Panc1 (cell line): ENCODE measurements around the gene MTA1. TPM values are rescaled to one million over a fixed set of nuclear protein-coding genes. Genes with fewer than 3 reads are reported as not detected.

ENCODE experiments used
- ATAC-seq: fragments of 200-7000 bp; cut with Tn5 transposase; 2 replicates; pipeline ENCODE4 v1.9.1; 2020; ENCODE audit warnings: mild to moderate bottlenecking, moderate library complexity
- BruUV-seq: library from RNA; stranded (reverse); fragments of 400-500 nt; replicated peaks from 2 replicates; lab custom pipeline; 2021; lab: Mats Ljungman, UMichigan
- CTCF ChIA-PET: fragments of 300-600 bp; sonication (Branson Sonifier 250); formaldehyde crosslinking; loops from one replicate; lab custom pipeline; 2022; ENCODE audit warnings: antibody characterized with exemption; lab: Charles Lee
- POLR2A ChIA-PET: fragments of 300-600 bp; sonication (Branson Sonifier 250); formaldehyde crosslinking; loops from one replicate; lab custom pipeline; 2022; ENCODE audit warnings: antibody characterized with exemption; lab: Charles Lee
- DNase-seq: peaks from one replicate; pipeline ENCODE4 v3.0.0-alpha.2; 2010; ENCODE audit warnings: low read depth, low spot score
- H3K27ac ChIP-seq: 2 replicates; pipeline ENCODE4 v1.5.1; 2011; ENCODE audit warnings: mild to moderate bottlenecking, low read length, inconsistent platforms
- H3K27me3 ChIP-seq: fragments of 200-500 bp; sonication (Bioruptor generic); 2 replicates; pipeline ENCODE4 v1.6.0; 2014; ENCODE audit warnings: low read length, inconsistent platforms; ENCODE audit not compliant: control insufficient read depth, insufficient read depth
- H3K36me3 ChIP-seq: fragments of 200-500 bp; sonication (Bioruptor generic); 2 replicates; pipeline ENCODE4 v1.5.1; 2014; ENCODE audit warnings: inconsistent platforms, mild to moderate bottlenecking, low read length, moderate library complexity; ENCODE audit not compliant: control insufficient read depth, insufficient read depth
- H3K4me1 ChIP-seq: 2 replicates; pipeline ENCODE4 v1.5.1; 2011; ENCODE audit warnings: inconsistent platforms, mild to moderate bottlenecking, low read length, moderate library complexity; ENCODE audit not compliant: control insufficient read depth, insufficient read depth
- H3K4me3 ChIP-seq, 2 experiments: 2 replicates each; pipeline ENCODE4 v1.5.1; 2011 to 2012; ENCODE audit warnings: low read depth in 2 of 2, low read length in 2 of 2, mild to moderate bottlenecking in 2 of 2, inconsistent platforms in 1 of 2, moderate library complexity in 1 of 2
- H3K9me3 ChIP-seq: fragments of 200-500 bp; sonication (Bioruptor generic); 2 replicates; pipeline ENCODE4 v1.5.1; 2014; ENCODE audit warnings: low read depth, mild to moderate bottlenecking, inconsistent platforms, low read length, moderate library complexity; ENCODE audit not compliant: control insufficient read depth, insufficient read depth
- POLR2AphosphoS5 ChIP-seq: IDR thresholded peaks from 2 replicates; pipeline ENCODE4 v1.6.1; 2012; ENCODE audit warnings: mild to moderate bottlenecking, low read depth, low read length, moderate library complexity
- REST ChIP-seq, 2 experiments: IDR thresholded peaks; 2 replicates each; pipeline ENCODE4 v1.6.1; 2011 to 2012; ENCODE audit warnings: low read depth in 2 of 2, control low read depth in 1 of 2, low read length in 1 of 2, mild to moderate bottlenecking in 1 of 2, moderate library complexity in 1 of 2; ENCODE audit not compliant: insufficient read depth in 1 of 2
- SIN3A ChIP-seq: IDR thresholded peaks from 2 replicates; pipeline ENCODE4 v1.6.1; 2012; ENCODE audit warnings: low read depth, mild to moderate bottlenecking, low read length, moderate library complexity, borderline replicate concordance; ENCODE audit not compliant: insufficient read depth
- TCF7L2 ChIP-seq: IDR thresholded peaks from 2 replicates; pipeline ENCODE4 v1.6.1; 2011; ENCODE audit warnings: mild to moderate bottlenecking, low read depth, low read length, inconsistent platforms
- in situ Hi-C: cut with HindIII; loops from 2 replicates; pipeline ENCODE4 v1.10.0; 2016; ENCODE audit warnings: low sequenced_read_pairs, low pct_unique_long_range_greater_than_20kb
- intact Hi-C: fragments of 100-400 bp; cut with micrococcal nuclease; formaldehyde crosslinking; loops from one replicate; pipeline ENCODE4 v1.10.0; 2022; ENCODE audit not compliant: unreplicated experiment
- total RNA-seq: library from RNA; stranded (reverse); gene quantifications from one replicate; pipeline ENCODE4 v1.2.1, GENCODE V29; 2021; ENCODE audit not compliant: unreplicated experiment
- TF ChIP-seq, protein P1 (sequence below): fragments of 450-650 bp; IDR thresholded peaks from 2 replicates; pipeline ENCODE4 v1.5.1; 2017; ENCODE audit warnings: mild to moderate bottlenecking

The MTA1 gene
- total RNA-seq, 1 experiment from 2014 or later, result 105 TPM

- Histone ChIP-seq H3K27ac (no peak overlapping the region), H3K4me1 (no peaks in the 10 kb centered on the region), H3K27me3 (no peaks in the 10 kb centered on the region), H3K36me3 (no peaks in the 10 kb centered on the region), H3K4me3 (no peak overlapping the region), H3K9me3 (no peaks in the 10 kb centered on the region)
- TF ChIP-seq TCF7L2, result no peak
- no peak for TF ChIP-seq REST (IDR thresholded peaks at IDR 0.05; ENCODE audit: insufficient read depth in 1 of 2, low read depth in 2 of 2, low read length in 1 of 2)
- no peak for TF ChIP-seq POLR2AphosphoS5
- TF ChIP-seq, protein P1, sequence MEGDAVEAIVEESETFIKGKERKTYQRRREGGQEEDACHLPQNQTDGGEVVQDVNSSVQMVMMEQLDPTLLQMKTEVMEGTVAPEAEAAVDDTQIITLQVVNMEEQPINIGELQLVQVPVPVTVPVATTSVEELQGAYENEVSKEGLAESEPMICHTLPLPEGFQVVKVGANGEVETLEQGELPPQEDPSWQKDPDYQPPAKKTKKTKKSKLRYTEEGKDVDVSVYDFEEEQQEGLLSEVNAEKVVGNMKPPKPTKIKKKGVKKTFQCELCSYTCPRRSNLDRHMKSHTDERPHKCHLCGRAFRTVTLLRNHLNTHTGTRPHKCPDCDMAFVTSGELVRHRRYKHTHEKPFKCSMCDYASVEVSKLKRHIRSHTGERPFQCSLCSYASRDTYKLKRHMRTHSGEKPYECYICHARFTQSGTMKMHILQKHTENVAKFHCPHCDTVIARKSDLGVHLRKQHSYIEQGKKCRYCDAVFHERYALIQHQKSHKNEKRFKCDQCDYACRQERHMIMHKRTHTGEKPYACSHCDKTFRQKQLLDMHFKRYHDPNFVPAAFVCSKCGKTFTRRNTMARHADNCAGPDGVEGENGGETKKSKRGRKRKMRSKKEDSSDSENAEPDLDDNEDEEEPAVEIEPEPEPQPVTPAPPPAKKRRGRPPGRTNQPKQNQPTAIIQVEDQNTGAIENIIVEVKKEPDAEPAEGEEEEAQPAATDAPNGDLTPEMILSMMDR, result no peak
- TF ChIP-seq SIN3A, result no peak
- POLR2A ChIA-PET, result no interaction called here
- in situ Hi-C loops, result no loop called here
- intact Hi-C loops, result no loop called here
- no peak for DNase-seq
- no TSS peak for BruUV-seq
- CTCF ChIA-PET, result no interaction called here
- ATAC-seq, result no peak
These were observed 32.8 kb upstream of the MTA1 start for GRCh38 chr14:105386581-105387529.

DNA sequence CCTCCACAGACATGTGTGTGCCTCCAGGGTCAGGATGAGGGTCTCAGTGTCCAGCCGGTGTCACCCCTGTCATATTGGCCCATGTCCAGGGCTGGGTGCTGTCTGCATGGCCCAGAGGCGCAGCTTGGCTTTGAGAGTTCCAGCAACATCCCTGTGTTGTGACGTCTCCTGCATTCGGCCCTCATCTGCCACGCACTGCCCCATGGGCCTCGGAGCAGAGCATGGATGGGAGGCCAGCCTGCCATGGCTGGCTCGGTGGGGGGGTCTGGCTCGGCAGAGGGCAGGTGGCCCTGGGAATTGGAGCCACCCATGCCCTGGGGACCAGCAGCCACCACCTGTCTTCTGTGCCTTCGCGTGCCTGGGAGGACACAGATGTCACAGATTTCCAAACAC is 32.1 kb upstream of the MTA1 start:
- in situ Hi-C loops, result no loop called here
- Histone ChIP-seq H3K27ac (no peak overlapping the region), H3K36me3 (no peaks in the 10 kb centered on the region), H3K27me3 (no peaks in the 10 kb centered on the region), H3K9me3 (no peaks in the 10 kb centered on the region), H3K4me3 (no peak overlapping the region), H3K4me1 (no peaks in the 10 kb centered on the region)
- no peak for DNase-seq
- no peak for ATAC-seq
- CTCF ChIA-PET, result no interaction called here
- POLR2A ChIA-PET, result no interaction called here
- no TSS peak for BruUV-seq
- TF ChIP-seq SIN3A, result no peak
- TF ChIP-seq POLR2AphosphoS5, result no peak
- no peak for TF ChIP-seq REST (IDR thresholded peaks at IDR 0.05; ENCODE audit: insufficient read depth in 1 of 2, low read depth in 2 of 2, low read length in 1 of 2)
- no peak for TF ChIP-seq TCF7L2
- TF ChIP-seq, protein P1, result no peak
- intact Hi-C loops, result no loop called here
